Neural progenitor cell (in vitro differentiated cells): Measurements from ENCODE around the gene DUOXA2.

ENCODE experiments used
- EZH2 ChIP-seq: fragments of 200-600 bp; sonication (generic); IDR thresholded peaks from 2 replicates; pipeline ENCODE4 v1.6.1; 2017; ENCODE audit warnings: antibody characterized with exemption, mild to moderate bottlenecking, moderate library complexity
- TF ChIP-seq, protein P1 (sequence below): fragments of 200-600 bp; sonication (generic); IDR thresholded peaks from 2 replicates; pipeline ENCODE4 v1.5.1; 2017; ENCODE audit warnings: antibody characterized with exemption, mild to moderate bottlenecking

DNA sequence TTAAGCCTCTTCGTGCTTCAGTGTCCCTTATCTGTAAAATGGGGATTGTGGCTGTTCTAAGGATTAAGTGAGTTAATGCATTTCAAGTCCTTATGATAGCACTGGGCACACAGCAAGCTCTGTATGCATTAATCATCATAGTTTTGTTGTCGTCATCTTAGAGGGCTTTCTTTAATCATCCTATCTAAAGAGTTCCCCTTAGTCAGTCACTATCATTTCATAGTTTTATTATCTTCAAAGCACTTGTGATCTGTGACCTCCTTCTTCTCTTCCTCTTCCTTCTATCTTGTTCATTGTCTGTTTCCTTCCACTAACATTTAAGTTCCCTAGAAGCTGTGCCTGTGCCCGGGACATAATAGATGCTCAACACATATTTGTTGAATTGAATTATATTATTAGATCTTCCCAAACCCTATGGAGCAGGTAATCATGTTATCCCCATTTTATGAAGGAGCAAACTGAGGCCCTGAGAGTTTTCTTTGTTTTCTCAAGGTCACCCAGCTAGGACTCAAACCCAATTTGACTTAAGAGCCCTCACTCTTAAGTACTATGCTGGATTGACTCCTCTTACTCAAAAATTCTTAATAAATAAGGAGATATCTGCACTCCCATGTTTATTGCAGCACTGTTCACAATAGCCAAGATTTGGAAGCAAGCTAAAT is 24.3 kb upstream of the DUOXA2 start:
- TF ChIP-seq, protein P1, sequence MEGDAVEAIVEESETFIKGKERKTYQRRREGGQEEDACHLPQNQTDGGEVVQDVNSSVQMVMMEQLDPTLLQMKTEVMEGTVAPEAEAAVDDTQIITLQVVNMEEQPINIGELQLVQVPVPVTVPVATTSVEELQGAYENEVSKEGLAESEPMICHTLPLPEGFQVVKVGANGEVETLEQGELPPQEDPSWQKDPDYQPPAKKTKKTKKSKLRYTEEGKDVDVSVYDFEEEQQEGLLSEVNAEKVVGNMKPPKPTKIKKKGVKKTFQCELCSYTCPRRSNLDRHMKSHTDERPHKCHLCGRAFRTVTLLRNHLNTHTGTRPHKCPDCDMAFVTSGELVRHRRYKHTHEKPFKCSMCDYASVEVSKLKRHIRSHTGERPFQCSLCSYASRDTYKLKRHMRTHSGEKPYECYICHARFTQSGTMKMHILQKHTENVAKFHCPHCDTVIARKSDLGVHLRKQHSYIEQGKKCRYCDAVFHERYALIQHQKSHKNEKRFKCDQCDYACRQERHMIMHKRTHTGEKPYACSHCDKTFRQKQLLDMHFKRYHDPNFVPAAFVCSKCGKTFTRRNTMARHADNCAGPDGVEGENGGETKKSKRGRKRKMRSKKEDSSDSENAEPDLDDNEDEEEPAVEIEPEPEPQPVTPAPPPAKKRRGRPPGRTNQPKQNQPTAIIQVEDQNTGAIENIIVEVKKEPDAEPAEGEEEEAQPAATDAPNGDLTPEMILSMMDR: no peak
- TF ChIP-seq EZH2: no peak
